ENCODE measurements around the gene LRP6.
A peak's percentile ranks its signal among the peaks of the same experiment; 100 is the strongest.
"Not testable (repeated sequence)": the region's sequence is repeated elsewhere in the genome, so short reads cannot be mapped to it uniquely, and the experiment has no call there.

Gene LRP6

GRCh38 chr12:12266873-12267741 lies at the start of gene LRP6:
Gene LRP6, minus strand, starts transcription at chr12:12267044. Its CDS starts 309 bp downstream, at chr12:12266735.
- peak; percentile 56 for DNase-seq

- no peak for DNase-seq
These were observed 49.0 kb upstream of the LRP6 start for GRCh38 chr12:12315838-12316237.

- DNase-seq = not testable (repeated sequence)
These were observed 43.9 kb upstream of the LRP6 start for GRCh38 chr12:12310695-12311094.

DNA sequence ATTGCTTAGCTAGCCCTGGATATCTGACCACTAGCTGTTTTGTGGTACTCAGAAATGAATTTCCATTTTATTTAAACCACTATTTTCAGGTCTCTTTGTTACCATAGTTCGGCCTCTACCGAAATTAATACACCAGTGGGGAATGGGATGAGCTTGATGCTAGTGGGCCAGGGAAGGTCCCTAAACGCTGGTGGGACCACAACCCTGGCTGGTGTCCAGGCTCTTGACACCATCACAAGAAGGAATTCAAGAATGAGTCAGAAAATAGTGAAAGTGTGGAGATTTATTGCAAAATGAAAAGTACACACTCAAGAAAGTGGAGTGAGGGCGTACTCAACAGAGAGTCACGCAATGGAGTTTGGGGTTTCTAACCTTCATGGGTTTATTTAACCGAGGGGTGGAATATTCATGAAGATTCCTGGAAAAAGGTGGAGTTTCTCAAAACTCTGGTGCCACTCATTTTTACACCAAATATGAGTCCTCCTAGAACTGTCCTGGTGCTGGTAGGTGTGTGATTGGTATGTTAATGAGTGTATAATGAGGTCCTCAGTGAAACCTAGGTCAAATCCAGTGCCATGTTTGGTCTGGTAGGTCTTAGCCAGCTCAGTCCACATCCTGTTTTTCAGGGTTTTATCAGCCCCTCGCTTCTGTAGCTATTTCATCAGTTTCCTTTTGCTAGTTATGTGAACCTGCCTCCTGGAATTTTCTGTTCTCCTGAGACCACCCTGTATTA lies 38.9 kb upstream of the LRP6 start:
- DNase-seq = no peak

DNA sequence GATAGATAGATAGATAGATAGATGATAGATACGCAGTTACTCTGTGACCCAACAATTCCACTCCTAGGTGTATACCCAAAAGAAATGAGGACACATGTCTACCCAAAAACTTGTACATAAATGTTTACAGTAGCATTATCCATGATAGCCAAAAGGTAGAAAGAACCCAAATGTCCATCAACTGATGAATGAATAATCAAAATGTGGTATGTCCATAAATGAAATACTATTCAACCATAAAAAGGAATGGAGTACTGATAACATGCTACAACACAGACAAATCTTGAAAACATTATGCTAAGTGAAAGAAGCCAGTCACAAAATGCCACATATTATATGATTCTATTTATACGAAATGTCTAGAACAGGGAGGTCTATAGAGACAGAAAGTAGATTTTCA lies 36.1 kb upstream of the LRP6 start:
- no peak for DNase-seq

- no peak for DNase-seq
These were observed 34.3 kb upstream of the LRP6 start for GRCh38 chr12:12301122-12301521.

GRCh38 chr12:12297201-12297830 lies 30.5 kb upstream of the LRP6 start:
- DNase-seq = no peak

- DNase-seq = no peak
These were observed 27.6 kb upstream of the LRP6 start for GRCh38 chr12:12294215-12295005.

DNA sequence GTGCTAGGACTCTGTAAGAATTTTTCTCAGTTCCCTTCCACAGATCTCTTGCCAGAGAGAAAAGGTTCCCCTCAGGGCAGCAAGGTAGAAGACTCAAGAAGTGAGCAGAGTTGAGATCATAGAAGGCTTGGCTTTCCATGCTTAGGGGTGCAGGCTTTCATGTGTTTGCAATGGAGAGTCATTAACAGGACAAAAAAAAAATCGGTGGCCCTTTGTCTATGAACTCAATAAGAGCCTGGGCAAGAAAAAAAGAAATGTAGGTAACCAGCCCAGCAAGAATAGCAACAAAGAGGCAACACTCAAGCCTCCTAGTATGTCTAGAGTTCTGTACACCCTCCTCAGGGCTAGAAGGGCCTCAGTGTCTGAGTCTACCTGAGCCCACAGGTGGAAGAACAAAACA lies 23.4 kb upstream of the LRP6 start:
- no peak for DNase-seq

- DNase-seq = no peak
These were observed 19.6 kb upstream of the LRP6 start for GRCh38 chr12:12286441-12286840.

DNA sequence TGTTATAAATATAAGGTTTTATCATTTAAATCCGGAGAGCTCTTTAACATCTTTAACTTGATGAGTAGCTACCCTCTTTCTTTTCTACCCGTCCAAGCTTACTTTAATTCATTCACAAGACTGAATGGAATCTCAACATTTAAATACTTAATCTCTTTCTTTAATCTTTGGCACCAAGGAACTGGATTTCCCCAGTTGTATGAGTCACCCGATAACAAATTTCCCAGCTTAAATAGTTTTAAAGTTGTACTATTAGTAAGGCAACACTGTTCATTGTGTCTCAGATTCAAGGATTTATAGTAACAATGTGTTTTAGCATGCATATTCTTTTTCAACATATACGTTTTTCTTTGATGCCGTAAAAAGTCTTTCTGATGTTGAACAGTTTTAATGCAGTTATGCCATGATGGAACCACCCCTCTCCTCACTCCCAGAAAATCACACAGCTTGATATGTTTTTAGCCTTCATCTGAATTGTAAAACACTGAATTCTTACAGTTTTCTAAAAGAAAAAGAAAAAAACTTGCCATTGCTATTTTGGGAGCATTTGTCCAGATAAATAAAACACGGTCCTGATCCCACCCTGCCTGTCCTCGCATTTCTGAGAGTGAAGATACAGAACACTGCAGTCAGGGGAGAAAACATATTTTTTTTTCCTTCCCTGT lies 16.0 kb upstream of the LRP6 start:
- DNase-seq = no peak

DNA sequence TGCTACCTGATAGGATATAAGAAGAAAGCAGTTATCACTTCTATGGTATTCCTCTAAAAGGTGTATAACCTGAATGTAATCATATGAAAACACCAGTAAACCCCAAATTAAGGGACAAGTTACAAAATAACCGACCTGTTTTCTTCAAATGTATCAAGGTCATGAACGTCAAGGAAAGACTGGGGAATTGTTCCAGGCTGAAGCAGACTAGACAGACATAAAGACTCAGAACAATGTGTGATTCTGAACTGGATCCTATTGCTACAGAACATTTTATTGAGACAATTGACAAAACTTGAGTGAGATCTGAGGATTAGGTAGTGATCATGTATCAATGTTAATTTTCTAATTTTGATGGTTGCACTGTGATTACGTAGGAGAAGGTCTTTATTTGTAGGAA lies 15.4 kb upstream of the LRP6 start:
- DNase-seq = no peak

GRCh38 chr12:12281134-12281533 lies 14.3 kb upstream of the LRP6 start:
- no peak for DNase-seq

- DNase-seq = no peak
These were observed 12.1 kb upstream of the LRP6 start for GRCh38 chr12:12278899-12279298.

DNA sequence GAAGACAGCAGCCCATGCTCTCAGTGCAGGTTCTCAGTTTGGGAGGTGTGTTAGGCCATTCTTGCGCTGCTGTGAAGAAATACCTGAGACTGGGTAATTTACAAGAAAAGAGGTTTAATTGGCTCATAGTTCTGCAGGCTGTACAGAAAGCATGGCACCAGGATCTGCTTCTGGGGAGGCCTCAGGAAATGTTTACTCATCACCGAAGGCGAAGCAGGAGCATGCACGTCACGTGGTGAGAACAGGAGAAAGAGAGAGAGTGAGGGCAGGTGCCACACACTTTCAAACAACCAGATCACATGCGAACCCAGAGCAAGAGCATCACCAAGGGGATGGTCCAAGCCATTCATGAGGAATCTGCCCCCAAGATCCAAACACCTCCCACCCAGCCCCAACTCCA lies 9.0 kb upstream of the LRP6 start:
- DNase-seq = no peak

DNA sequence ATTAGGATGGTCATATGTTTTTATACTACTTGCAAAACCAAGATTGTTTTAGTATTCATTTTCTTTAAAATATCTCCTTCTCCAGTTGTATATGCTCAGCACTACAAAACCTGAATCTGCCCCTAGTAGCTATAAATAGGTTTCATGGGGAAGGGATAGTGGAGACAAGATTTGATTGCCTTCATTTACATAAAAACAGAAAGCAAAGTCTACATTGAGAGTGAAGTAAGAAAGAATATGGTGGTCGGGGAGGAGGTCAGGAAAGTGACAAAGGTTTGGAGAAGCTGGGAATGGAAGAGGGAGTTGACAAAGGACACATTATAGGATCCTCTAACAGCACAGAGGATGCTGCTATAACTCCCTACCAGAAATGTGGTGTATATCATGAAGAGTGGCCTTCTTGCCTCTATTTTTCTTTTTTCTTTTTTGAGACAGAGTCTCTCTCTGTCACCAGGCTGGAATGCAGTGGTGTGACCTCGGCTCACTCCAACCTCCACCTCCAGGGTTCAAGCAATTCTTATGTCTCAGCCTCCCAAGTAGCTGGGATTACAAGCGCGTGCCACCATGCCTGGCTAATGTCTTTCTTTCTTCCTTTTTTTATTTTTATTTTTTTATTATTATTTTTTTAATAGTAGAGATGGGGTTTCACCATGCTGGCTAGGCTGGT lies 6.6 kb upstream of the LRP6 start:
- no peak for DNase-seq

GRCh38 chr12:12272869-12273268 lies 6.0 kb upstream of the LRP6 start:
- no peak for DNase-seq

DNA sequence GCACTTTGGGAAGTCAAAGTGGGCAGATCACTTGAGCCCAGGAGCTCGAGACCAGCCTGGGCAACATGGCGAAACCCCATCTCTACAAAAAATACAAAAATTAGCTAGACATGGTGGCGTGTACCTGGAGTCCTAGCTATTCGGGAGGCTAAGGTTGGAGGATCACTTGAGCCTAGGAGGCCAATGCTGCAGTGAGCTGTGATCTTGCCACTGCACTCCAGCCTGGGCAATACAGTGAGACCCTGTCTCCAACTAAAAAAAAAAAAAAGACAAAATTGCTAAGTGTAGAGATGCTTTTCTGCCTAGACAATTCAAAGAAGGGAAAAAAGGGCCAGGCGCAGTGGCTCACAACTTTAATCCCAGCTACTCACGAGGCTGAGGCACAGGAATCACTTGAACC lies 3.4 kb upstream of the LRP6 start:
- no peak for DNase-seq

DNA sequence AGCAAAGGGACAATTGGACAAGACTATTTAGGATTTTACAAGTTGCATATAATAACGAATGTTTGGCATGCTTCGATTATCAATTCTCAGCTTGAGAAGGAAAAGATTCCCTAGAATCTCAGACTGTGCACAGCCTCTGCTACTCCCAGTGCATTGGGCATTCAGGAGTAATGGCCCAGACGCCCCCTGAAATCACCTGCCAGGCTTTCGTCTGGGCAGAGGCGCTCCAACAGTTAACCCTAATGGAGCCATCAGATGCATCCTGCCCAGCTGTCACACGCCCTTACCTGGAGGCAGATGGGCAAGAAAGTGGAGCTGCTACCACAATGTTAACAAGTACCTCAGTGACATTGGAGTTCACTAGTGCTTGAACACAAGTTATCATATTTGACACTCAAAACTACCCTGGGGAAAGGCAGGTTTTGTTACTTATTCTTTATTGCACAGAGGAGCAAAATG lies 927 bp upstream of the LRP6 start:
- DNase-seq = no peak

- no peak for DNase-seq
These were observed 413 bp downstream of the LRP6 start for GRCh38 chr12:12266389-12266872.

DNA sequence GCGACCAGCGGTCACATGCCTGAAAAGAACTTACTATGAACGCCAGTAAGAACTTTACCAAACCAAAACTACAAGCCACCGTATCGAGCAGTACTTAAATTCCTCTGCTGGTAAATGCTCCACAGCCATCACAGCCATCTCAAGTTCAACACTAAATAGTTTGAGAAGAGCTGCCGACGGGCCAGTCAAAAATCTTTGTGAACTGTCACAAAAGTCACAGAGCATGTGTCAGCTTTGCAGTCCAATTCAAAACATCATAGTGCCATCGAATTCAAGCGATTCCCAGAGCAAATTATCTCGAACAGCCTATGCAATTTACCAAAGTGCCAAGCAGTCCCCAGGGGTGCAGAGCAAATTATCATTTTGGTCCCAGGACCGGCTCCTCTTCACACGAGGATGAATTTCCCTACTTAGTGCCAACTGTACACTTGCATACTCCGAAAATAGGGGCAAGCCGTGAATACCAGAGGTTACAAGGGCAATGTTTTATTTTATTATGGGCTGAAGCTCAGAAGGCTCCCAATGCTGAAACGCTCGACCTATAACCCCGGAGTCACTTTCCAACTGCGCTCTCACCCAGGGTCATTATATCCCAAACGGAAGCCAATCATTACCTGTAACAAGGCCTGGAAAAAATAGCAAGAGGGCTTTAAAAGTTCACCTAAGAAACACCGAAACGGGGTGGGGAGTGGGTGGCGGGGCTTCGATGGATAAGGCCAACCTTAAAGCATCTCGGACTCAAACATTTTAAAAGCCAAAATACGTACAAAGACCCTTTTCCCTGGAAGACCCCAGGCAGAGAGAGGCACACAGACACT lies 1.1 kb downstream of the LRP6 start:
- no peak for DNase-seq

All from activated T-cell treated with anti-CD3 and anti-CD28 coated beads for 4 hours (primary cell).